Endothelial cell (in vitro differentiated cells): ENCODE results near the gene PRAC2. TPM values are rescaled to one million over a fixed set of nuclear protein-coding genes. Genes with fewer than 3 reads are reported as not detected.
A peak's percentile ranks its signal among the peaks of the same experiment; 100 is the strongest.

Experiments used
- DNase-seq: peaks from one replicate; pipeline ENCODE4 v3.0.0; 2021; ENCODE audit warnings: low spot score
- H3K27ac Mint-ChIP-seq: one replicate; pipeline ENCODE4 v1.8.0; 2021; ENCODE audit warnings: mixed read lengths, inconsistent platforms; ENCODE audit not compliant: unreplicated experiment
- H3K27me3 Mint-ChIP-seq: one replicate; pipeline ENCODE4 v1.8.0; 2021; ENCODE audit warnings: mild to moderate bottlenecking, moderate library complexity, mixed read lengths, inconsistent platforms; ENCODE audit not compliant: unreplicated experiment
- H3K36me3 Mint-ChIP-seq: one replicate; pipeline ENCODE4 v1.8.0; 2021; ENCODE audit warnings: mild to moderate bottlenecking, low read depth, mixed read lengths, inconsistent platforms; ENCODE audit not compliant: unreplicated experiment
- H3K4me1 Mint-ChIP-seq: one replicate; pipeline ENCODE4 v1.8.0; 2021; ENCODE audit warnings: mild to moderate bottlenecking, mixed read lengths, inconsistent platforms; ENCODE audit not compliant: unreplicated experiment
- H3K4me3 Mint-ChIP-seq: one replicate; pipeline ENCODE4 v1.8.0; 2021; ENCODE audit warnings: mild to moderate bottlenecking, mixed read lengths, inconsistent platforms; ENCODE audit not compliant: unreplicated experiment
- H3K9me3 Mint-ChIP-seq: one replicate; pipeline ENCODE4 v1.8.0; 2021; ENCODE audit warnings: mixed read lengths, inconsistent platforms; ENCODE audit not compliant: unreplicated experiment
- total RNA-seq: library from RNA; stranded (reverse); fragmentation: NEBNext Ultra II Directional; extraction: Animal tissue kit (Norgen Biotek cat#: 25700); gene quantifications from one replicate; pipeline ENCODE4 v1.2.1, GENCODE V29; 2021; ENCODE audit not compliant: unreplicated experiment
- TF ChIP-seq, protein P1 (sequence below): fragments of 200-600 bp; sonication (generic); IDR thresholded peaks from one replicate; pipeline ENCODE4 v1.5.0; 2021; ENCODE audit warnings: antibody characterized with exemption; ENCODE audit not compliant: unreplicated experiment

The PRAC2 gene
- total RNA-seq, 1 donor from 2014 or later, result not detected

DNA sequence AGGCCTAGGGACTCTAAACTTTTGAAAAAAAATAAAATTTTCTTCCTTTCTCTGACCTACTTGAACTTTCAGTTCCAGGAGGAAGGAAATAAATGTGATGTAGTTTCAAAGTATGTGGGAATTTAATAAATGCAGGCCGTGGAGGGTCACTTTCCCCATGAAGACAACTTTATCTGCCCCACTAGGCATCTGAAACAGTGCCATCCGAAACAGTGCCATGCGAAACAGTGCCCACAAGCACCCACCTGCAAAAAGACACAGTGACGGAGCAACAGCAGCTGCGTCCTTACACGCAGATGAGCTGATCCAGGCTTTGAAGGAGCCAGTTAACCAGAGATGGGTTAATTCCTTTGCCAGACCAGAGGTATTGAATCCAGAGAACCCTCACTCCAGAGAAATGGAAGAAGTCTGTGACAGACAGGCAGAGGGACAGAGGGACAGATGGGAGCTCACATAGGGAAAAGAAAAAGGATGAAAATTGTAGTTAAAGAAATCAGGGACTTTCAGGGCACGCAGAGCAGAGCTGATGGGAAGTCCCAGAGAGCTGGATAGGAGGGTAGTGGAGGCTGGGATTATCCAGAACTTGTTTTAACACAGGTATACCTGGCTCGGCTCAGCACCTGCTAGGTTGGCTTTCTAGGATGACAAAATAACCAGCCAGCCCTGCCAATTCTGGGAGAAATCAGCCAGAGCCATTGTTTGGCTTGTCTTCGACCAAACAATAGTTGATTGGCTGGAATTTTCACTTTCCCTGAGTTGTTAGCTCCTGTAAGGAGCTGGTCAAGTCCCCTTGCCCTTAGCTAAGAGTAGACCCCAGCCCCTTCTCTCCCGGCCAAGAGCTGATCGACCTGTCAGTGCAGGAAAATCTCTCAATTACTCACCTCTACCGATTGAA is 22.6 kb downstream of the PRAC2 start:
- Mint-ChIP-seq H3K9me3 (no peaks in the 10 kb centered on the region), H3K4me1 (peaks cover 6% of the 10 kb centered on the region), H3K4me3 (no peak overlapping the region), H3K27ac (no peak overlapping the region), H3K36me3 (no peaks in the 10 kb centered on the region), H3K27me3 (peaks cover 29% of the 10 kb centered on the region)
- no peak for DNase-seq
- TF ChIP-seq, protein P1, sequence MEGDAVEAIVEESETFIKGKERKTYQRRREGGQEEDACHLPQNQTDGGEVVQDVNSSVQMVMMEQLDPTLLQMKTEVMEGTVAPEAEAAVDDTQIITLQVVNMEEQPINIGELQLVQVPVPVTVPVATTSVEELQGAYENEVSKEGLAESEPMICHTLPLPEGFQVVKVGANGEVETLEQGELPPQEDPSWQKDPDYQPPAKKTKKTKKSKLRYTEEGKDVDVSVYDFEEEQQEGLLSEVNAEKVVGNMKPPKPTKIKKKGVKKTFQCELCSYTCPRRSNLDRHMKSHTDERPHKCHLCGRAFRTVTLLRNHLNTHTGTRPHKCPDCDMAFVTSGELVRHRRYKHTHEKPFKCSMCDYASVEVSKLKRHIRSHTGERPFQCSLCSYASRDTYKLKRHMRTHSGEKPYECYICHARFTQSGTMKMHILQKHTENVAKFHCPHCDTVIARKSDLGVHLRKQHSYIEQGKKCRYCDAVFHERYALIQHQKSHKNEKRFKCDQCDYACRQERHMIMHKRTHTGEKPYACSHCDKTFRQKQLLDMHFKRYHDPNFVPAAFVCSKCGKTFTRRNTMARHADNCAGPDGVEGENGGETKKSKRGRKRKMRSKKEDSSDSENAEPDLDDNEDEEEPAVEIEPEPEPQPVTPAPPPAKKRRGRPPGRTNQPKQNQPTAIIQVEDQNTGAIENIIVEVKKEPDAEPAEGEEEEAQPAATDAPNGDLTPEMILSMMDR, result no peak

GRCh38 chr17:48746916-48747444 is 24.0 kb downstream of the PRAC2 start:
- Mint-ChIP-seq H3K4me3 (no peak overlapping the region), H3K27me3 (peaks cover 36% of the 10 kb centered on the region), H3K4me1 (peaks cover 6% of the 10 kb centered on the region), H3K36me3 (no peaks in the 10 kb centered on the region), H3K27ac (no peak overlapping the region), H3K9me3 (no peaks in the 10 kb centered on the region)
- TF ChIP-seq, protein P1, result no peak
- no peak for DNase-seq

GRCh38 chr17:48747445-48748363 is 24.7 kb downstream of the PRAC2 start:
- TF ChIP-seq, protein P1, result no peak
- Mint-ChIP-seq H3K4me1 (peaks cover 6% of the 10 kb centered on the region), H3K9me3 (no peaks in the 10 kb centered on the region), H3K4me3 (no peak overlapping the region), H3K27me3 (peaks cover 39% of the 10 kb centered on the region), H3K36me3 (no peaks in the 10 kb centered on the region), H3K27ac (no peak overlapping the region)
- DNase-seq, result no peak

GRCh38 chr17:48748718-48749566 is 26.0 kb downstream of the PRAC2 start:
- H3K4me1 Mint-ChIP-seq, result peaks cover 17% of the 10 kb centered on the region
- peak overlapping the region; percentile 48 for H3K27ac Mint-ChIP-seq
- no peak overlapping the region for H3K4me3 Mint-ChIP-seq

More at GRCh38 chr17:48748718-48749566, 26.0 kb downstream of the PRAC2 start:
- Mint-ChIP-seq H3K36me3 (no peaks in the 10 kb centered on the region), H3K9me3 (no peaks in the 10 kb centered on the region), H3K27me3 (peaks cover 42% of the 10 kb centered on the region)
- TF ChIP-seq, protein P1, result no peak
- no peak for DNase-seq
